Activated B cell treated with CpG ODN at 0.5 μM for 24 hours (primary cell): ENCODE results near the gene PCDHB4. TPM values are rescaled to one million over a fixed set of nuclear protein-coding genes. Genes with fewer than 3 reads are reported as not detected.
"Not testable (repeated sequence)": the region's sequence is repeated elsewhere in the genome, so short reads cannot be mapped to it uniquely, and the experiment has no call there.

Experiments used
- ATAC-seq: fragments of 200-7000 bp; cut with Tn5 transposase; one replicate; pipeline ENCODE4 v1.10.0; 2021; ENCODE audit warnings: low read depth, mild to moderate bottlenecking, moderate library complexity
- CTCF ChIA-PET: fragments of 350-600 bp; sonication (Branson Sonifier 250); formaldehyde crosslinking; loops from one replicate; lab custom pipeline; 2021; ENCODE audit warnings: antibody characterized with exemption; lab: Charles Lee
- POLR2A ChIA-PET: fragments of 350-600 bp; sonication (Branson Sonifier 250); formaldehyde crosslinking; loops from one replicate; lab custom pipeline; 2021; ENCODE audit warnings: antibody characterized with exemption; lab: Charles Lee
- DNase-seq: peaks from one replicate; pipeline ENCODE4 v3.0.0; 2022
- H3K27ac Mint-ChIP-seq: one replicate; pipeline ENCODE4 v1.8.0; 2020; ENCODE audit warnings: mixed read lengths
- H3K27me3 Mint-ChIP-seq: one replicate; pipeline ENCODE4 v1.8.0; 2021; ENCODE audit warnings: mixed read lengths
- H3K36me3 Mint-ChIP-seq: one replicate; pipeline ENCODE4 v1.8.0; 2021; ENCODE audit warnings: low read depth, mixed read lengths
- H3K4me1 Mint-ChIP-seq: one replicate; pipeline ENCODE4 v1.8.0; 2021; ENCODE audit warnings: mixed read lengths
- H3K4me3 Mint-ChIP-seq: one replicate; pipeline ENCODE4 v1.8.0; 2020; ENCODE audit warnings: mild to moderate bottlenecking, mixed read lengths
- H3K9me3 Mint-ChIP-seq: one replicate; pipeline ENCODE4 v1.8.0; 2020; ENCODE audit warnings: mixed read lengths
- CTCF ChIP-seq: fragments of 200-600 bp; IDR thresholded peaks from one replicate; pipeline ENCODE4 v1.8.0; 2022; ENCODE audit warnings: antibody characterized with exemption, mild to moderate bottlenecking
- intact Hi-C: fragments of 100-400 bp; cut with micrococcal nuclease; formaldehyde crosslinking; loops from one replicate; pipeline ENCODE4 v1.15.1; 2024
- total RNA-seq: library from RNA; stranded (reverse); gene quantifications from 2 replicates; pipeline ENCODE4 v1.2.3, GENCODE V29; 2022

The PCDHB4 gene
- total RNA-seq, 1 donor from 2014 or later = not detected

GRCh38 chr5:141095263-141095641 is 26.4 kb upstream of the PCDHB4 start:
- H3K4me1 Mint-ChIP-seq = no peaks in the 10 kb centered on the region
- H3K27ac Mint-ChIP-seq = no peak overlapping the region
- CTCF ChIA-PET = no interaction called here
- H3K4me3 Mint-ChIP-seq = no peak overlapping the region
- H3K27me3 Mint-ChIP-seq = peaks cover 32% of the 10 kb centered on the region
- DNase-seq (no peak), ATAC-seq (no peak)
- POLR2A ChIA-PET = no interaction called here
- TF ChIP-seq CTCF = no peak
- H3K36me3 Mint-ChIP-seq = no peaks in the 10 kb centered on the region
- intact Hi-C loops = no loop called here
- H3K9me3 Mint-ChIP-seq = peaks cover 17% of the 10 kb centered on the region

- Mint-ChIP-seq H3K27me3 (peaks cover 35% of the 10 kb centered on the region), H3K9me3 (peaks cover 19% of the 10 kb centered on the region)
- ATAC-seq, DNase-seq, POLR2A ChIA-PET, H3K4me1 Mint-ChIP-seq, H3K4me3 Mint-ChIP-seq, H3K36me3 Mint-ChIP-seq, intact Hi-C loops, H3K27ac Mint-ChIP-seq, CTCF ChIA-PET: not testable (repeated sequence)
Measured at GRCh38 chr5:141096181-141096580, 25.4 kb upstream of the PCDHB4 start.

- H3K4me3 Mint-ChIP-seq, H3K27ac Mint-ChIP-seq, intact Hi-C loops, ATAC-seq, H3K36me3 Mint-ChIP-seq, CTCF ChIA-PET, DNase-seq, H3K4me1 Mint-ChIP-seq, POLR2A ChIA-PET: not testable (repeated sequence)
- H3K27me3 Mint-ChIP-seq = peaks cover 35% of the 10 kb centered on the region
- peaks cover 19% of the 10 kb centered on the region for H3K9me3 Mint-ChIP-seq
Measured at GRCh38 chr5:141096586-141096985, 25.0 kb upstream of the PCDHB4 start.

- TF ChIP-seq CTCF = no peak
- Mint-ChIP-seq H3K4me1 (no peaks in the 10 kb centered on the region), H3K27me3 (peaks cover 21% of the 10 kb centered on the region), H3K4me3 (no peak within 1 kb of the TSS), H3K27ac (no peak within 1 kb of the TSS), H3K36me3 (no peaks in the 10 kb centered on the region), H3K9me3 (peaks cover 6% of the 10 kb centered on the region)
- ATAC-seq (no peak), DNase-seq (no peak)
- intact Hi-C loops = loop anchor here (10.0 kb wide), 1 partner anchor 236 kb away; the partner anchor contains the start of gene PCDHA11
- CTCF ChIA-PET = no interaction called here
- POLR2A ChIA-PET = no interaction called here
Measured at GRCh38 chr5:141100243-141100805, 21.3 kb upstream of the PCDHB4 start, which contains the start of gene PCDHB3. Gene PCDHB3, plus strand, starts transcription at chr5:141100473. Its CDS starts 177 bp downstream, at chr5:141100650.

- CTCF ChIA-PET = no interaction called here
- no peak for ATAC-seq
- Mint-ChIP-seq H3K4me3 (no peak overlapping the region), H3K4me1 (no peaks in the 10 kb centered on the region), H3K9me3 (peaks cover 3% of the 10 kb centered on the region), H3K27me3 (peaks cover 16% of the 10 kb centered on the region), H3K27ac (no peak overlapping the region), H3K36me3 (no peaks in the 10 kb centered on the region)
- no peak for DNase-seq
- no peak for TF ChIP-seq CTCF
- intact Hi-C loops = loop anchor here (10.0 kb wide), 1 partner anchor 236 kb away; the partner anchor contains the start of gene PCDHA11
- POLR2A ChIA-PET = no interaction called here
Measured at GRCh38 chr5:141101059-141101458, 20.6 kb upstream of the PCDHB4 start.

- H3K4me3 Mint-ChIP-seq, H3K9me3 Mint-ChIP-seq, POLR2A ChIA-PET, DNase-seq, H3K4me1 Mint-ChIP-seq, ATAC-seq, CTCF ChIA-PET, H3K27ac Mint-ChIP-seq, H3K36me3 Mint-ChIP-seq: not testable (repeated sequence)
- peaks cover 16% of the 10 kb centered on the region for H3K27me3 Mint-ChIP-seq
- intact Hi-C loops = loop anchor here (10.0 kb wide), 1 partner anchor 237 kb away; the partner anchor contains the start of gene PCDHA11
Measured at GRCh38 chr5:141102070-141102469, 19.5 kb upstream of the PCDHB4 start.

- H3K4me1 Mint-ChIP-seq, H3K36me3 Mint-ChIP-seq, H3K9me3 Mint-ChIP-seq, ATAC-seq, H3K4me3 Mint-ChIP-seq, POLR2A ChIA-PET, H3K27ac Mint-ChIP-seq, DNase-seq, CTCF ChIA-PET: not testable (repeated sequence)
- intact Hi-C loops = loop anchor here (10.0 kb wide), 1 partner anchor 238 kb away; the partner anchor contains the start of gene PCDHA11
- peaks cover 16% of the 10 kb centered on the region for H3K27me3 Mint-ChIP-seq
Measured at GRCh38 chr5:141102471-141102870, 19.1 kb upstream of the PCDHB4 start.
